GM21528 (cell line): ENCODE measurements around the gene MIOX.
"Not testable (repeated sequence)": the region's sequence is repeated elsewhere in the genome, so short reads cannot be mapped to it uniquely, and the experiment has no call there.

Source experiments
- ATAC-seq: cut with Tn5 transposase; IDR thresholded peaks from one replicate; pipeline ENCODE4 v1.9.1; 2021; ENCODE audit warnings: mild to moderate bottlenecking, moderate library complexity; ENCODE audit not compliant: unreplicated experiment, low FRiP score

Gene MIOX

DNA sequence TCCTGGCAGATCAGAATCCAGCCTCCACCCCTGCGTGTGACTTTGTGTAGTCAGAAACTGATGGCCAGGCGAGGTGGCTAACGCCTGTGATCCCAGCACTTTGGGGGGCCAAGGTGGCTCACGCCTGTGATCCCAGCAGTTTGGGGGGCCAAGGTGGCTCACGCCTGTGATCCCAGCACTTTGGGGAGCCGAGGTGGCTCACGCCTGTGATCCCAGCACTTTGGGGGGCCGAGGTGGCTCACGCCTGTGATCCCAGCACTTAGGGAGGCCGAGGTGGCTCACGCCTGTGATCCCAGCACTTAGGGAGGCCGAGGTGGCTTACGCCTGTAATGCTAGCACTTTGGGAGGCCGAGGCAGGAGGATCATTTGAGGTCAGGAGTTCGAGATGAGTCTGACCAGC, 26.5 kb downstream of the MIOX start:
- no peak for ATAC-seq

DNA sequence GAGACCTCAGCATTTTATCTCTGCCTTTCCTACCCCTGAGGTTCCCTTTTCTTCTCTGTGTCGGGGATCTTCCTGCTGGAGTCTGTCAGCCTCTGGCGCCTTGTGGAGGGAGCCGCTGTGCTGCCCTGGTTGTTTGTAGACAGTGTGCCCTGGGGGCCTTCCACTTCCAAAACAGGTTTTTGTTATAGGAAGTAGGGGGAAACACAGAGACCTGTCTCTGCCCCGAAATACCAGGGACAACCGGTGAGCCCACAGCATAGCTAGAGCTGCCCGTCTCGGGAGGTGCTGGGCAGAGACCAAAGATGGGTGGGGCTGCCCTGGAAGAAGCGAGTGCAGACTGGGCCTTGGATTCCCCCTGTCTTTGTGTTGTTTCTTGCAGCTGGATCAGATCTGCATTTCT, 29.4 kb downstream of the MIOX start:
- ATAC-seq: no peak

DNA sequence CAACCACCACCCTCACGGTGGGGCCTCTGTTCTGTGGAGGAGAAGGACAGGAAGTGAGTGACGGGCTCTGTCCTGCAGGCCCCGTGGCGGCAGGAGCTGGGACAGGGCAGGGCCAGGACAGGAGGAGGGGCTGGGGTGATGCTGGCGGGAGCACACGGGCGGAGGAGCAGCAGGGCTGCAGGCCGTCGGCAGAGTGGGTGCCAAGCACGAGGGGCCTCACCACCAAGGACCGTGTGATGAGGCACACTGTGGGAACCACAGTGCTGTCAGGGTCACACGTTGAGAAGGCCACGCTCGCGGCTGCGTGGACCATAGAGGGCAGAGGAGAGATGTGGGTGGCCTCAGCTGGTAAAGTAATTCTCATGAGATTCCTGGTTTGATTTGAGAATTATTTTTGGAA, 30.2 kb downstream of the MIOX start:
- no peak for ATAC-seq

DNA sequence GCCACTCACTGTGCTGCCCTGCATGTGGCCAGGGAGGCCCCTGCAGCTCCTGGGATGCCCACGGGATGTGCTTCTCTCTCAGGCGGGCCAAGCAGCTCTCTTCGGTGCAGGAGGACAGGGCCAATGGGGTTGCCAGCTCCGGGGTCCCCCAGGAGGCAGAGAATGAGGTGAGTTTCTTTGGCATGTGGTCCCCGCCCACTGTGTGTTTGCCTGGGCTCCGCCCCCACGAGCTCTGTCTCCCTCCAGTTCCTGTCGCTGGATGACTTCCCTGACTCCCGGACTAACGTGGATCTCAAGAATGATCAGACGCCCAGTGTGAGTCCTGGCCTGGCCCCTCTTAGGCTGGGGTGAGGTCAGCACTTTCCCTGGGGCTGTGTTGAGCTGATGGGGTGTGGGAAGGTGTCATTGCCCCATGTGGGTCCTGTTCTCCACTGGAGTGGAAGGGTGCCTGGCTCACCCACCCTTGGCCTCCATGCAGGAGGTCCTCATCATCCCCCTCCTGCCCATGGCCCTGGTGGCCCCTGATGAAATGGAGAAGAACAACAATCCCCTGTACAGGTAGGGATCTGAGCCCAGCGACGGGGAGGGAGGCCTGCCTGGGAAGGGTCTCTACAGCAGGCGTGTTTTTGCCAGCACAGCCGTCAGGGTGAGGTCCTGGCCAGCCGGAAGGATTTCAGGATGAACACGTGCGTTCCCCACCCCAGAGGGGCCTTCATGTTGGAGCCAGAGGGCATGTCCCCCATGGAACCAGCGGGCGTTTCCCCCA, 31.0 kb downstream of the MIOX start:
- no peak for ATAC-seq

DNA sequence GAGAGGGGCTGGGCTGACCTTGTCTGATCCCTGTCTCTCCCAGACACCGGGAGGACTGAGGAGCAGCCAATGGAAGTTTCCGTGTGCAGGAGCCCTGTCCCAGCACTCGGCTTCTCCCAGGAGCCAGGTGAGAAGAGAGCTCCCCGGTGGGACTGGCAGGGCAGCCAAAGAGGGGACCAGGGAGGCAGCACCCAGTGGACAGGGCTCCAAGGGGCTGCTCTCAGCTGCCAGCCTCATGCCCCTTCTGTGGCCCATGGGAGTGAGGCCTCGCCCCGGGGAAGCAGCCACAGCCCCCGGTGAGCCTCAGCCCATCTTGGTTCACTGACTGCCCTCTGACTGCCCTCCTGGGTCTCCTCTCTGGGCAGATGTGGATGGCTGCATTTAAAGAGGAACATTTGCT, 31.9 kb downstream of the MIOX start:
- no peak for ATAC-seq

DNA sequence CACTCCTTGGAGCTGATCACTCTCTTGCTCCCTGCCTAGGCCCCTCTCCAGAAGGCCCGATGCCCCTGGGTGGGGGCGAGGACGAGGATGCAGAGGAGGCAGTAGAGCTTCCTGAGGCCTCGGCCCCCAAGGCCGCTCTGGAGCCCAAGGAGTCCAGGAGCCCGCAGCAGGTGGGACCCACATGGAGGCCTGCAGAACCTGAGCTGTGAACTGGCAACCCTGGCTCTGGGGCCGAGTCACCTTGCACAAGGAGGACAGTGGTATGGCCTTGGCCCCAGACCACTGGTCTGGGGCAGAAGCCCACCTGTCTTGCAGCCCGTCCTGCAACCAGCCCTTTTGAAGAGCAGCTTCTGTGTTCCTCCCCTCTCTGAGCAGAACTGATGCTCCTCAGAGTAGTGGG, 32.5 kb downstream of the MIOX start:
- ATAC-seq: no peak

DNA sequence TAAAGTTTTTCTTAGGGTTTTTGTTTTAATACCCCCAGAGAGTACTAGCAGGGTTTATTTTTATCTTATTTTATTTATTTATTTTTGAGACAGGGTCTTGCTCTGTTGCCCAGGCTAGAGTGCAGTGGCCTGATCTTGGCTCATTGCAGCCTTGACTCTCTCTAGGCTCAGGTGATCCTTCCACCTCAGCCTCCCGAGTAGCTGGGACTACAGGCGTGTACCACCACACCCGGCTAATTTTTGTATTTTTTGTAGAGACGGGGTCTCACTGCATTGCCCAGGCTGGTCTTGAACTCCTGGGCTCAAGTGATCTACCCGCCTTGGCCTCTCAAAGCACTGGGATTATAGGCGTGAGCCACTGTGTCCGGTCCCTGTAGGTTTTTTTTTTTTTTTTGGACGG, 33.5 kb downstream of the MIOX start:
- not testable (repeated sequence) for ATAC-seq

DNA sequence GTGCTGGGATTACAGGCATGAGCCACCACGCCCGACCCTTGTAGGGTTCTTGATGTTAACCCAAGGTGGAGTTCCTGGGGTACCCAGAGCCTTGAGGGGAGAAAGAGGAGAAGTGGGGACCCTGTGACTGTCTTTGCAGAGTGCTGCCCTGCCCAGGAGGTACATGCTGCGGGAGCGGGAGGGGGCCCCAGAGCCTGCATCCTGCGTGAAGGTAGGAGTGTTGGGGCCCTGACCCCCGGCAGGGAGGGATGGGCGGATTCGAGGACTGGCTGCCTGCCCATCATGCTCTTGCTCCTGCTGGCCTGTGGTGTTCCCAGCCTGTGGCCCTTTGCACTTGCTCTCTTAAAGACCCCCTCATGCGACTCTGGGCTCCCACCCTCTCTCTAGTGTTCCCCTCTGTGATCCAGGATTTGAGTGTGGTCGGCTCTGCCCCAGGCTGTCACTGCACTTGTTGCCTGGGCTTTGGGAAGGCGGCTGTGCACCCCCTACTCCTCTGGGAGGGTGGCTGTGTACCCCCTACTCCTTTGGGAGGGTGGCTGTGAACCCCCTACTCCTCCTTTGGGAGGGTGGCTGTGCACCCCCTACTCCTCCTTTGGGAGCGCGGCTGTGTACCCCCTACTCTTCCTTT, 34.3 kb downstream of the MIOX start:
- no peak for ATAC-seq

DNA sequence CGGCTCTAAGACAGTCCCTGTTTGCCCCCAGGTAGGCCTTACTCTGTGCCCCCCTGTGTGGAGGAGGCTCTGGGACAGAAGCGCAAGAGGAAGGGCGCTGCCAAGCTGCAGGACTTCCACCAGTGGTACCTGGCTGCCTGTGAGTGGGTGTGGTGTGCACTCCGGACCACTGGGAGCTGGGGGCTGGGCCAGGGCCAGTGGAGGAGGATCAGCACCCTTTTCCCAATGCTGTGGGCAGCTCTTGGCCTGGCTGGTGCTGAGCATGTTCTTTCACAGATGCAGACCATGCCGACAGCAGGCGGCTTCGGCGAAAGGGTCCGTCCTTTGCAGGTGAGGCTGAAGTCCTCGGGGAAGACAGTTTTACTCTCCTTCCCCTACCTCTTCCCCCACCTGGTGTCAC, 35.1 kb downstream of the MIOX start:
- ATAC-seq: no peak

DNA sequence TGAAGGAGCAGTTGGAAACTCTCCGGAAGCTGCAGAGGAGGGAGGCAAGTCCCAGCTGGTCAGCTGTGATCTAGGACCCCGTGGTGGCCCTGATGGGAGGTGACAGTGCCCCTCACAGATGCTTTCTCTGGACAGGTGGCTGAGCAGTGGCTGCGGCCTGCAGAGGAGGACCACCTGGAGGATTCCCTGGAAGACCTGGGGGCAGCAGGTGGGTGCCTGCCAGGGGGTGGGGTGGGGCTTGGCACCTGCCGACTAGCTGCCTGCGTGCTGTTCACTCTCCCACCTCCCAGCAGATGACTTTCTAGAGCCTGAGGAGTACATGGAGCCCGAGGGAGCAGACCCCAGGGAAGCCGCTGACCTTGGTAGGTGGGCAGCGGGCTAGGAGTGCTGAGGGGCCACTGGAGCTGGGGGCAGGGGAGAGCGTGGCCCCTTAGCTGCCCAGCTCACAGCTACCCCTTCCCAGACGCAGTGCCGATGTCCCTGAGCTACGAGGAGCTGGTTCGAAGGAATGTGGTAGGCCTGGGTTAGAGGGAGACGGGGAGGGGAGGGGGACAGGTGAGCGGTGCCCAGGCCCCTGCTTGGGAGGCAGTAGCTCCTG, 35.6 kb downstream of the MIOX start:
- ATAC-seq: no peak

DNA sequence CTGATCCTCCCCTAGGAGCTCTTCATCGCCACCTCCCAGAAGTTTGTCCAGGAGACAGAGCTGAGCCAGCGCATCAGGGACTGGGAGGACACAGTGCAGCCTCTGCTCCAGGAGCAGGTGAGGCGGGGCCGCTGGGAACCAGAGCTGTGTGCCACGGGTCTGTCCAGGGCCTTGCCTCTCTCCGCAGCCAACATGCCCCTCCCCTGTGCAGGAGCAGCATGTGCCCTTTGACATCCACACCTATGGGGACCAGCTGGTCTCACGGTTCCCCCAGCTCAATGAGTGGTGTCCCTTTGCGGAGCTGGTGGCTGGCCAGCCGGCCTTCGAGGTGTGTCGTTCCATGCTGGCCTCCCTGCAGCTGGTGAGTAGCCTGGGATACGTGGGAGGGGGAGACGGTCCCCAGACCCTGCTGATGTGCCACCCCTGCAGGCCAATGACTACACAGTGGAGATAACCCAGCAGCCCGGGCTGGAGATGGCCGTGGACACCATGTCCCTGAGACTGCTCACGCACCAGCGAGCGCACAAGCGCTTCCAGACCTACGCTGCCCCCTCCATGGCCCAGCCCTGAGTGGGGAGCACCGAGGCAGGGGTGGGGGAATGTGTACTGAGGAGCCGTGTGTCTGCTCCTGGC, 36.3 kb downstream of the MIOX start:
- ATAC-seq: no peak

DNA sequence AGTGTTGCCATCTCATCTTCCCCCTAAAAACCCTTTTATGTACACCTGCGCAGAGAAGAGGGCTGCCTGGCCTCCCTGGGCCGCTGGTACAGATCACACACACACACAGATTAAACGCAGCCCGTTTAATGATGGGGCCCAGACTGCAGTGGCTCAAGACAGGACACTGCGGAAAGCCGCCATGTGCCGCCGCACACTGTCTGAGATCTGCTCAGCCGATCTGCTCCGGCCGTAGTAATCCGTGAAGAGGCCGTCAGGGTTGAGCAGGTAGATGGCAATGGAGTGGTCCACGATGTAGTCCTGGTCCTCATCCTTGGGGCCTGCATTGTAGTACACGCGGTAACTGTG, 36.8 kb downstream of the MIOX start:
- ATAC-seq: no peak

DNA sequence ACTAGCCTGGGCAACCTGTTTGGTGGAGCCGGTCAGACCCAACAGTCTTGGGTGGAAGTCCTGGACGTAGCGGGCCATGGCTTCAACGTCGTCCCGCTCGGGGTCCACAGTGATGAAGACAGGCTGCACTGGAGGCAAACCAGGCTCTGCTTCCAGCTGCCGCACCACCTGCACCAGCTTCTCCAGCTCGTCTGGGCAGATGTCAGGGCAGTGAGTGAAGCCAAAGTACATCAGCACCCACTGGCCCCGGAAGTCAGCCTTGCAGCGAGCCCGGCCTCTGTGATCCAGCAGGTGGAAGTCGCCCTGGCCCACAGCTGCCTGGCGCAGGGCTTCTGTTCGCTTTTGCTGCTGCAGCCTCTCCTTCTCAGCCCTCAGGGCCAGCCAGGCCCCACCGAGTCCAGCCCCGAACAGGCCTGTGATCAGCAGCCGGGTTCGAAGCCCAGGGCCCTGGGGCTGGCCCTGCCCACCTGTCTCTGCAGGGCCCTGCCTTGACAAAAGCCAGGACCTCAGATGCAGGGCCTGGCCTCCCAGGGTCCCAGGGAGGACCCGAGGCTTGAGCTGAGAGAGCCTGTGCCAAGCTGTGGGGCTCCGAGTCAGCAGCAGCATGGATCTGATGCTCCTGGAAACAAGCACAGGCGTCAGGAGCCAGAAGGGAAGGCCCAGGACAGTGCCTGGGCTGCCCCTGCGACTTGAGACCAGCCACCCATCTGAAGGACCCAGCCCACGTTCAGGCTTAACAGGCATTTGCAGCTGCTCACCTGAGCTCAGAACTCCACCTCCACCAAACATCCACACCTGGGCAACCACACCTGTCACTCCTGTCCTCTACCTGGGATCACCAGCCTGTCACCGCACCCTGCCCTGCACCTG, 37.4 kb downstream of the MIOX start:
- ATAC-seq: no peak

DNA sequence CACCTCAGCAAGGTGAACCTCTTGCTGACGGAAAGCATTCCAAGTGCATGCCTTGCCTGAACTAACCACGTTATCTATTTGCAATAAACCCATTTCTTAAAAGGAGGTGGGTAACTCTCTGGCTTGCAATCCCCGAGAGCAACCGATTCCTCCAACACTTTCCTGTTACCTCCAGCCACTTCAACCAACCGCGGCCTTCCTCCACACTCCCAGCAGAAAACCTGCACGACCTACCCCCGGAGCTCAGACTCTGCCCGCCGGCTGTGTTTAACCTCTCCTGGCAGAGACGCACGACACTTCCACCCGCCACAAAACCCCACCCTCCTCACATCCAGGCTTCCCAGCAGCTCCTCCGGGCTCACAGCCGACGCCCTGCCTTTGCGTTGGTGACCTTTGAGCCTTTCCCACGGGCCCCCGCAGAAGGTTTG, 38.0 kb downstream of the MIOX start:
- no peak for ATAC-seq

DNA sequence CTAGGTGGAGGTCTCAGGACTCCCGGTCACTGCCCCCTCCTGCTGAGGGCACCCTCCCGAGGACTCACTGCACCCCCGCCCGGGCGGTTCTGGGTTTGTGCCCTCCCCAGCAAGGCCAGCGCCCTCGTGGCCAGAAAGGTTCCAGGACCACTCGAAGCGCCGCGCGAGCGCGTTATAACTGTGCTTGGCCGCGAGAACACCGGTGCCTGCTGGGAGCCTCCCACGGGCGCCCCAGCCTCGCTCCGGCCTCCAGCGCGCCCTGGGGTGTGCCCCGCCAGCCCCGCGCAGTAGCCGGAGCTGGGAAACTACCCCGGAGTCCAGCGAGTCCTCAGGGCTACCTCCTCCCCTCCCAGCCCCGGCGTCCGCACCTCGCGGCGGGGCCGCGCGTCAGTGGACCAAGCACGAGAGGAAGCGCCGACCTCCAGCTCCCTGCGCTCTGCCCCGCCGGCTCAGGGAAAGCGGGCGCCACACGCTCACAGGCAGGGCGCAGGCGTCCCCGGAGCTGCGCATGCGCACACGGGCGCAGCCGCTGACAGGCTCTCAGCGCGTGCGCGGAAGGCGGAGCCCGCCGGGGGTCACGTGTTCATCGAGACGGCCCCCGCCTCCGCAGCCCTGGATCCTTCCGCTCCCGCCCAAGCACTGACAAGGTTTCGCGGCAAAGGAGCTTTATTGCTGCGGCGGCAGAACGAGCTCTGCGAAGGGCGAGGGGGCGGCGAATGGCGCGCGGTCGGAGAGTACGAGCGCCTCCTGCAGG, 38.6 kb downstream of the MIOX start, which contains the start of gene SCO2:
Gene SCO2, minus strand, starts transcription at position 495 of the 754 bp plus-strand sequence. CDS start 1,187 bp downstream, outside the sequence.
- ATAC-seq: peak; percentile 33

DNA sequence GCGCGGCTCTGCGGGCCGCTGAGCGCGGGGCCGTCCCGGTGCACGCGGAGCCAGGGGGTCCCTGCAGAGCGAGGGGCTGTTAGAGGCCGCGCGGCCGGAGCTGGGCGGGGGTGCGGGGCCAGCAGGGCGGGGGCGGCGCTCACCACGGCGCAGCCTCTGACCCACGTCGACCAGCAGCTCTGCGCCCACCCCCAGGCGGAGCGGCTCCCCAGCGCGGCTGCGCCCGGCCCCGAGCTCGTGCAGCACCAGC, 39.1 kb downstream of the MIOX start:
- no peak for ATAC-seq

DNA sequence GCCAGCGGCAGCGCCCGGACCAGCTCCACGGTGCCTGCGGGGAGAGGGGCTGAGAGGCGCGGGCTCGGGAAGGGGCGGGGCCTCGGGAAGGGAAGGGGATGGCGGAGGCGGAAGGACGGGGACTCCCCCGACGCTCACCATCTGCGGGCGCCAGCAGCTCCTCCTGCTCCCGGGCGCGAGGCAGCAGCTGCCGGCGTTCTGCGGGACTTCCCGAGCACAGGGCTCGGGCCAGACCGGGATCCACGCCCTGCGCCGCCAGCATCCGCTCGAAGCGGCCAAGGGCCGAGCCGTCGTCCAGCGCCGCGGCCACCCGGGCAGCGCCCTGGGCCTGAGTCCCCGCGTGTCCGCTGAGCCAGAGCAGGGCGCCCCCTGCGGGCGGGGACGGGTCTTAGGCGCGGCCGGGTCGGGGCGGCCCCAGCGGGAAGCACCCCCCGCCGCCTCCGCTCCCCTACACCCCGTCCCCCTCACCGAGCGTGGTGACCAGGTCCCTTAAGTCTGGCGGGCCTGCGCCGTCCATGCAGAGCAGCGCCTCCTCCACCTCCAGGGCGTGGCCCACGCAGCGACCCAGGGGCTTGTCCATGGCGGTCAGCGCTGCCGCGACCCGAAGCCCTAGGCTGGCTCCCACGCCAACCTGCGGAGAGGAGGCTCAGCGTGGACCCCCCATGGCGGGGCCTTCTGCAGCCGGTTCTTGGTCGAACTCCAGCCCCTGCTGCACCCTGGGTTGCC, 39.6 kb downstream of the MIOX start:
- peak; percentile 23 for ATAC-seq

DNA sequence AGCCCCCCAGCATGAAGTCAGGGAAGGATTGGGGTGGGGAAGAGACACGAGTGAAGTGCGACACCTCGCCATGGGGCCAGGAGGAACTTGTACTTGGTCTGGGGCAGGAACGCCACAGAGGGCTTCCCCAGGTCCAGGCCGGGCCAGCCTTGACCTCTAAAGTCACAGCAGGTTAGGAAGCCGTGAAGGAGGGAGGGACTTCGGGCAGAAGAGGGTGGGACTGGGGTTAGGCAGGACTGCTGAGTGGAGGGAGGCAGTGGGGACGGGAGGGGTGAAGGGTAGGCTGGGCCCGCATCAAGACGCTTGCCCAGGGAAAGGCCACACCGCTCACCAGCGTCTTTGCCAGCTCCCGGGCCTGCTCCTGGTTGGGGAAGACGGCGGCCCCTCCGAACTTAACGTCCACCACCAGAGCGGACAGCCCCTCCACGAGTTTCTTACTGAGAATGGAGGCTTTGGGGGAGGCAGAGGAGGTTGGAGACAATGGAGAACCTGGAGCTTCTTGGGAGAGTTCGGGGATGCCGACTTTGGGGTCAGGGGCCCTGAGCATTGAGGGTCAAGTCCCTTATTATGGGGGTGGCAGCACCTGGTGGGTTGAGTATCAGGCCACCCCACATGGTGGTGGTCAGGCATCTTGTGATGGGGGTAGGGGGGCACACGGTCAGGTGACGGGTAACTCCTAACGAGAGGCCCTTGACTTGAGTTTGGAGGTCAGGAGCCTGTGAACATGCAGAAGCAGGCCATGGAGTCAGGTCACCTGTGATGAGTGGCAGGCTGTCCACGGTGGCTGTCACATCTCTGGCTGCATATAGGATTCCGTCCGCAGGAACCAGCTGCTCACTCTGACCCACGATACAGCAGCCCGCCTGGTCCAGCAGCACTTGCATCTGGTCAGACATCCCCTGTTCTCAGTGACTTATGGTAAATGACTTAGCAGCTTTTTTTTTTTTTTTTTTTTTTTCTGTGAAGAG, 40.5 kb downstream of the MIOX start:
- ATAC-seq: no peak
